ENCODE results near the gene SCYL3. TPM values are rescaled to one million over a fixed set of nuclear protein-coding genes. Genes with fewer than 3 reads are reported as not detected.

The SCYL3 gene
- total RNA-seq, 4 donors from 2014 or later: 10.5 to 14.2 (median 11.9) TPM

- peaks cover 0 to 62% of the 10 kb centered on the region in 2 donors for H3K36me3 ChIP-seq
These were observed 58.0 kb downstream of the SCYL3 start for GRCh38 chr1:169835647-169836046.

GRCh38 chr1:169834869-169835268, 58.8 kb downstream of the SCYL3 start:
- Histone ChIP-seq H3K4me1 (no peaks in the 10 kb centered on the region), H3K27me3 (no peaks in the 10 kb centered on the region), H3K9me3 (peaks cover 0 to 3% (median 0%) of the 10 kb centered on the region in 3 donors), H3K4me3 (no peak overlapping the region), H3K27ac (no peak overlapping the region), H3K36me3 (peaks cover 0 to 67% of the 10 kb centered on the region in 2 donors)
- TF ChIP-seq POLR2A (IDR thresholded peaks at IDR 0.05) (no peak), CTCF (IDR thresholded peaks at IDR 0.05) (no peak), POLR2AphosphoS5 (IDR thresholded peaks at IDR 0.05) (no peak), EP300 (IDR thresholded peaks at IDR 0.05) (no peak)
- ATAC-seq: no peak
- 90 to 100% methylated on average over 1 of the region's 1 CpG for WGBS, 2 donors (ENCODE audit: low coverage in 1 of 2)

More at GRCh38 chr1:169835647-169836046, 58.0 kb downstream of the SCYL3 start:
- TF ChIP-seq EP300 (IDR thresholded peaks at IDR 0.05): no peak
- TF ChIP-seq POLR2A (IDR thresholded peaks at IDR 0.05): no peak
- no peak for TF ChIP-seq POLR2AphosphoS5 (IDR thresholded peaks at IDR 0.05)
- no peak for TF ChIP-seq CTCF (IDR thresholded peaks at IDR 0.05)
- Histone ChIP-seq H3K4me3 (no peak overlapping the region), H3K27ac (no peak overlapping the region), H3K9me3 (peaks cover 0 to 3% (median 0%) of the 10 kb centered on the region in 3 donors), H3K4me1 (no peaks in the 10 kb centered on the region), H3K27me3 (no peaks in the 10 kb centered on the region)
- WGBS, 2 donors (ENCODE audit: low coverage in 1 of 2): 55% methylated on average over 1 of the region's 1 CpG; no CpG with 5 or more reads in 1 of the 2 donors
- ATAC-seq: no peak

GRCh38 chr1:169833179-169833901, 60.4 kb downstream of the SCYL3 start:
- H3K27ac ChIP-seq: no peak overlapping the region
- 76 to 86% methylated on average over 4 of the region's 4 CpGs for WGBS, 2 donors (ENCODE audit: low coverage in 1 of 2)
- TF ChIP-seq CTCF (IDR thresholded peaks at IDR 0.05) (no peak), POLR2A (IDR thresholded peaks at IDR 0.05) (no peak)
- H3K36me3 ChIP-seq: peaks cover 0 to 67% of the 10 kb centered on the region in 2 donors
- no peaks in the 10 kb centered on the region for H3K4me1 ChIP-seq
- H3K9me3 ChIP-seq: no peaks in the 10 kb centered on the region
- H3K4me3 ChIP-seq: no peak overlapping the region
- no peaks in the 10 kb centered on the region for H3K27me3 ChIP-seq
- no peak for ATAC-seq

GRCh38 chr1:169829671-169830070, 64.0 kb downstream of the SCYL3 start:
- H3K9me3 ChIP-seq: no peaks in the 10 kb centered on the region
- no peak overlapping the region for H3K27ac ChIP-seq
- ATAC-seq: no peak
- TF ChIP-seq POLR2A (IDR thresholded peaks at IDR 0.05) (no peak), EP300 (IDR thresholded peaks at IDR 0.05) (no peak), CTCF (IDR thresholded peaks at IDR 0.05) (no peak), POLR2AphosphoS5 (IDR thresholded peaks at IDR 0.05) (no peak)
- H3K27me3 ChIP-seq: no peaks in the 10 kb centered on the region
- no peak overlapping the region for H3K4me3 ChIP-seq
- peaks cover 0 to 83% of the 10 kb centered on the region in 2 donors for H3K36me3 ChIP-seq
- 94 to 100% methylated on average over 1 of the region's 1 CpG for WGBS, 2 donors (ENCODE audit: low coverage in 1 of 2)
- no peaks in the 10 kb centered on the region for H3K4me1 ChIP-seq

GRCh38 chr1:169824153-169824552, 69.5 kb downstream of the SCYL3 start:
- TF ChIP-seq POLR2A (IDR thresholded peaks at IDR 0.05) (no peak), EP300 (IDR thresholded peaks at IDR 0.05) (no peak), CTCF (IDR thresholded peaks at IDR 0.05) (no peak), POLR2AphosphoS5 (IDR thresholded peaks at IDR 0.05) (no peak)
- H3K4me3 ChIP-seq: no peak overlapping the region
- ATAC-seq: no peak
- H3K27me3 ChIP-seq: no peaks in the 10 kb centered on the region
- H3K4me1 ChIP-seq: no peaks in the 10 kb centered on the region
- peaks cover 0 to 68% of the 10 kb centered on the region in 2 donors for H3K36me3 ChIP-seq
- 94 to 100% methylated on average over 3 of the region's 3 CpGs for WGBS, 2 donors (ENCODE audit: low coverage in 1 of 2)
- H3K9me3 ChIP-seq: no peaks in the 10 kb centered on the region
- H3K27ac ChIP-seq: no peak overlapping the region
